SK-N-SH (cell line): Measurements from ENCODE around the gene SLX4IP. TPM values are rescaled to one million over a fixed set of nuclear protein-coding genes. Genes with fewer than 3 reads are reported as not detected.

Experiments used
- CTCF ChIA-PET: fragments of 300-600, 350-600 bp; formaldehyde crosslinking; extraction: SDS; loops from one replicate; lab custom pipeline; 2021; lab: Yijun Ruan, JAX
- POLR2A ChIA-PET: fragments of 350-600 bp; sonication (Branson Sonifier 250); formaldehyde crosslinking; extraction: SDS; loops from one replicate; lab custom pipeline; 2020; ENCODE audit warnings: antibody characterized with exemption, inconsistent platforms; lab: Yijun Ruan, JAX
- DNase-seq: peaks from one replicate; pipeline ENCODE4 v3.0.0; 2012
- H2AFZ ChIP-seq: fragments of 200-600 bp; sonication (generic); 2 replicates; pipeline ENCODE4 v1.8.1; 2016; ENCODE audit warnings: antibody characterized with exemption, mild to moderate bottlenecking, low read depth
- H3F3A ChIP-seq: fragments of 200-600 bp; sonication (generic); replicated peaks from 2 replicates; pipeline ENCODE3; 2016; ENCODE audit warnings: antibody characterized with exemption, mild to moderate bottlenecking; ENCODE audit not compliant: insufficient read depth
- H3K27ac ChIP-seq, 2 experiments: fragments of 200-500 bp in 1 of 2; fragments of 200-600 bp in 1 of 2; sonication (Bioruptor generic) in 1 of 2; sonication (generic), shearing (Covaris generic) in 1 of 2; 2 replicates each; pipeline versions ENCODE4 v1.5.1 to v1.6.1; 2014 to 2016; ENCODE audit warnings: low read depth in 2 of 2, inconsistent platforms in 1 of 2, low read length in 1 of 2, mild to moderate bottlenecking in 1 of 2, mixed read lengths in 1 of 2
- H3K27me3 ChIP-seq: fragments of 200-600 bp; sonication (generic), shearing (Covaris generic); 2 replicates; pipeline ENCODE4 v1.6.1; 2016; ENCODE audit warnings: mixed run types; ENCODE audit not compliant: insufficient read depth
- H3K36me3 ChIP-seq, 2 experiments: fragments of 200-500 bp in 1 of 2; fragments of 200-600 bp in 1 of 2; sonication (Bioruptor generic) in 1 of 2; sonication (generic) in 1 of 2; replicated peaks in 1 of 2; 2 replicates each; pipeline versions ENCODE3 to v1.5.1; 2014 to 2016; ENCODE audit warnings: low read length in 1 of 2, mild to moderate bottlenecking in 1 of 2; ENCODE audit not compliant: insufficient read depth in 2 of 2, control insufficient read depth in 1 of 2
- H3K4me1 ChIP-seq, 2 experiments: fragments of 200-500 bp in 1 of 2; fragments of 200-600 bp in 1 of 2; sonication (Bioruptor generic) in 1 of 2; sonication (generic), shearing (Covaris generic) in 1 of 2; 2 replicates each; pipeline versions ENCODE4 v1.5.1 to v1.6.1; 2014 to 2016; ENCODE audit warnings: low read depth in 1 of 2, low read length in 1 of 2, mixed run types in 1 of 2; ENCODE audit not compliant: insufficient read depth in 2 of 2, control insufficient read depth in 1 of 2
- H3K4me2 ChIP-seq: fragments of 200-600 bp; sonication (generic), shearing (Covaris generic); 2 replicates; pipeline ENCODE4 v1.6.1; 2017; ENCODE audit warnings: mixed run types
- H3K4me3 ChIP-seq, 2 experiments: fragments of 200-500 bp in 1 of 2; fragments of 200-600 bp in 1 of 2; sonication (Bioruptor generic) in 1 of 2; sonication (generic), shearing (Covaris generic) in 1 of 2; 2 replicates each; pipeline versions ENCODE4 v1.5.1 to v1.8.1; 2014 to 2016; ENCODE audit warnings: low read depth in 2 of 2, inconsistent platforms in 1 of 2, low read length in 1 of 2, mild to moderate bottlenecking in 1 of 2, mixed read lengths in 1 of 2, moderate library complexity in 1 of 2
- H3K79me2 ChIP-seq: fragments of 200-600 bp; sonication (generic); 2 replicates; pipeline ENCODE4 v1.8.1; 2017; ENCODE audit warnings: mild to moderate bottlenecking; ENCODE audit not compliant: insufficient read depth
- H3K9ac ChIP-seq: fragments of 200-600 bp; sonication (generic); 2 replicates; pipeline ENCODE4 v1.6.1; 2017; ENCODE audit warnings: mixed run types
- H3K9me2 ChIP-seq: fragments of 200-600 bp; sonication (generic); 2 replicates; pipeline ENCODE4 v1.6.1; 2017; ENCODE audit warnings: mixed run types
- H3K9me3 ChIP-seq: fragments of 200-600 bp; sonication (generic); 2 replicates; pipeline ENCODE4 v1.6.1; 2017; ENCODE audit warnings: mixed run types, mild to moderate bottlenecking, moderate library complexity
- H4K20me1 ChIP-seq: fragments of 200-600 bp; sonication (generic); 2 replicates; pipeline ENCODE4 v1.6.1; 2017; ENCODE audit warnings: mild to moderate bottlenecking, mixed run types; ENCODE audit not compliant: insufficient read depth
- CHD2 ChIP-seq: fragments of 150-350 bp; IDR thresholded peaks from 2 replicates; pipeline ENCODE4 v1.6.1; 2018; ENCODE audit warnings: low read length; ENCODE audit not compliant: partially characterized antibody
- ELF1 ChIP-seq: IDR thresholded peaks from 2 replicates; pipeline ENCODE4 v1.4.0; 2012
- EP300 ChIP-seq, 2 experiments: IDR thresholded peaks; 2 replicates each; pipeline versions ENCODE4 v1.4.0 to v1.6.1; 2012; ENCODE audit warnings: borderline replicate concordance in 1 of 2, low read depth in 1 of 2, low read length in 1 of 2
- GATA2 ChIP-seq: sonication (generic); formaldehyde crosslinking; IDR thresholded peaks from 2 replicates; pipeline ENCODE4 v1.5.0; 2020; ENCODE audit warnings: mild to moderate bottlenecking, missing genetic modification reagents
- IRF3 ChIP-seq: fragments of 150-350 bp; IDR thresholded peaks from 2 replicates; pipeline ENCODE4 v1.6.1; 2016; ENCODE audit warnings: mild to moderate bottlenecking, low read depth, low read length
- MEF2A ChIP-seq: IDR thresholded peaks from 2 replicates; pipeline ENCODE4 v1.4.0; 2012; ENCODE audit warnings: low read depth, borderline replicate concordance
- MXI1 ChIP-seq: IDR thresholded peaks from 2 replicates; pipeline ENCODE4 v1.6.1; 2012; ENCODE audit warnings: mild to moderate bottlenecking, low read depth, low read length, improper control_type of control experiment
- POLR2AphosphoS5 ChIP-seq: IDR thresholded peaks from 2 replicates; pipeline ENCODE4 v1.6.1; 2012; ENCODE audit warnings: low read depth, low read length
- RCOR1 ChIP-seq: fragments of 150-350 bp; IDR thresholded peaks from 2 replicates; pipeline ENCODE4 v1.6.1; 2017; ENCODE audit warnings: antibody characterized with exemption, low read length
- RXRA ChIP-seq: IDR thresholded peaks from 2 replicates; pipeline ENCODE4 v1.4.0; 2012; ENCODE audit warnings: low read depth, mild to moderate bottlenecking, borderline replicate concordance
- SIN3A ChIP-seq: IDR thresholded peaks from 2 replicates; pipeline ENCODE4 v1.6.1; 2012; ENCODE audit warnings: low read depth, mild to moderate bottlenecking, low read length, moderate library complexity, borderline replicate concordance
- TCF12 ChIP-seq: IDR thresholded peaks from 2 replicates; pipeline ENCODE4 v1.4.0; 2012
- YY1 ChIP-seq: IDR thresholded peaks from 2 replicates; pipeline ENCODE4 v1.4.0; 2012; ENCODE audit warnings: low read depth, mild to moderate bottlenecking
- WGBS: methylation state at CpG from one replicate; pipeline ENCODE4 v1.1.6; 2017; ENCODE audit warnings: low lambda C conversion rate; 5-methylcytosine and 5-hydroxymethylcytosine counted together
- polyA plus RNA-seq, 3 experiments: library from polyadenylated mRNA; depleted of rRNA; stranded (reverse); fragments of >200 nt; gene quantifications; 2 replicates each; pipeline ENCODE4 v1.2.3, GENCODE V29; 2012
- TF ChIP-seq, protein P1 (sequence below): IDR thresholded peaks from 2 replicates; pipeline ENCODE4 v1.6.1; 2012; ENCODE audit warnings: mild to moderate bottlenecking, low read depth, low read length, moderate library complexity
- TF ChIP-seq, protein P2 (sequence below): IDR thresholded peaks from 2 replicates; pipeline ENCODE4 v1.4.0; 2012; ENCODE audit warnings: low read depth, borderline replicate concordance
- TF ChIP-seq, protein P3 (sequence below): IDR thresholded peaks from 2 replicates; pipeline ENCODE4 v1.4.0; 2012; ENCODE audit warnings: low read depth, borderline replicate concordance

SLX4IP gene
- polyA plus RNA-seq, 1 of the 3 experiments (the other 2 are of a cell fraction): 1.3 TPM

GRCh38 chr20:10670501-10671220 is 235.6 kb downstream of the SLX4IP start:
- no peak for DNase-seq
- Histone ChIP-seq H3K4me3 (peak overlapping the region in 1 of 2 experiments; percentile 89; a peak in 3 of 4 replicates), H3F3A (peaks cover 6% of the 10 kb centered on the region), H3K79me2 (peaks cover 81% of the 10 kb centered on the region), H4K20me1 (peaks cover 49% of the 10 kb centered on the region), H3K9me2 (no peaks in the 10 kb centered on the region), H3K4me1 (peaks cover 19 to 36% of the 10 kb centered on the region in 2 experiments; a peak in 3 of 4 replicates), H3K27me3 (no peaks in the 10 kb centered on the region), H3K9ac (peak overlapping the region; percentile 96; the same call in 1 of the 2 replicates), H3K4me2 (peak overlapping the region; percentile 80), H3K27ac (peak overlapping the region in 1 of 2 experiments; percentile 98; a peak in 2 of 4 replicates), H3K36me3 (peaks cover 5 to 40% of the 10 kb centered on the region in 2 experiments), H3K9me3 (no peaks in the 10 kb centered on the region), H2AFZ (no peak overlapping the region)
- WGBS: 79% methylated on average over 18 of the region's 18 CpGs
- no peak for TF ChIP-seq RXRA
- TF ChIP-seq GATA2 (CRISPR knock-in tag): no peak
- TF ChIP-seq CHD2: no peak
- no peak for TF ChIP-seq EP300 (IDR thresholded peaks at IDR 0.05; ENCODE audit: borderline replicate concordance in 1 of 2, low read depth in 1 of 2, low read length in 1 of 2)
- no peak for TF ChIP-seq MXI1
- POLR2A ChIA-PET: no interaction called here
- CTCF ChIA-PET: interaction anchor here (0.8 to 1.8 kb wide), 4 partner anchors 12 to 118 kb away, joined by 3 to 9 read pairs (median 4); no protein-coding TSS in a partner anchor

GRCh38 chr20:10671221-10671918 is 236.3 kb downstream of the SLX4IP start:
- H4K20me1 ChIP-seq: peaks cover 42% of the 10 kb centered on the region
- H3K27ac ChIP-seq: peak overlapping the region in 1 of 2 experiments; percentile 98; a peak in 2 of 4 replicates
- peak overlapping the region; percentile 96 for H3K9ac ChIP-seq
- 7% methylated on average over 13 of the region's 13 CpGs for WGBS
- H3K4me1 ChIP-seq: peaks cover 19 to 30% of the 10 kb centered on the region in 2 experiments; a peak in 3 of 4 replicates
- H3K36me3 ChIP-seq: peaks cover 5 to 39% of the 10 kb centered on the region in 2 experiments
- H3K4me3 ChIP-seq: peak overlapping the region; percentile 68 to 89
- H3K4me2 ChIP-seq: peak overlapping the region; percentile 80
- POLR2A ChIA-PET: no interaction called here
- H2AFZ ChIP-seq: no peak overlapping the region
- CTCF ChIA-PET: interaction anchor here (0.8 to 1.8 kb wide), 7 partner anchors 8 to 875 kb away, joined by 3 to 9 read pairs (median 3); no protein-coding TSS in a partner anchor
- DNase-seq: peak; percentile 71
- no peaks in the 10 kb centered on the region for H3K9me2 ChIP-seq
- H3F3A ChIP-seq: peaks cover 6% of the 10 kb centered on the region
- no peaks in the 10 kb centered on the region for H3K9me3 ChIP-seq
- H3K27me3 ChIP-seq: no peaks in the 10 kb centered on the region
- H3K79me2 ChIP-seq: peaks cover 74% of the 10 kb centered on the region
- TF ChIP-seq YY1 (no peak), GATA2 (CRISPR knock-in tag) (no peak), ELF1 (no peak), MEF2A (no peak), RCOR1 (no peak), CHD2 (no peak), EP300 (IDR thresholded peaks at IDR 0.05; ENCODE audit: borderline replicate concordance in 1 of 2, low read depth in 1 of 2, low read length in 1 of 2) (no peak), TCF12 (peak; percentile 66), POLR2AphosphoS5 (no peak; the same call in 1 of the 2 replicates), SIN3A (peak; percentile 73), IRF3 (no peak)
- TF ChIP-seq, protein P1, sequence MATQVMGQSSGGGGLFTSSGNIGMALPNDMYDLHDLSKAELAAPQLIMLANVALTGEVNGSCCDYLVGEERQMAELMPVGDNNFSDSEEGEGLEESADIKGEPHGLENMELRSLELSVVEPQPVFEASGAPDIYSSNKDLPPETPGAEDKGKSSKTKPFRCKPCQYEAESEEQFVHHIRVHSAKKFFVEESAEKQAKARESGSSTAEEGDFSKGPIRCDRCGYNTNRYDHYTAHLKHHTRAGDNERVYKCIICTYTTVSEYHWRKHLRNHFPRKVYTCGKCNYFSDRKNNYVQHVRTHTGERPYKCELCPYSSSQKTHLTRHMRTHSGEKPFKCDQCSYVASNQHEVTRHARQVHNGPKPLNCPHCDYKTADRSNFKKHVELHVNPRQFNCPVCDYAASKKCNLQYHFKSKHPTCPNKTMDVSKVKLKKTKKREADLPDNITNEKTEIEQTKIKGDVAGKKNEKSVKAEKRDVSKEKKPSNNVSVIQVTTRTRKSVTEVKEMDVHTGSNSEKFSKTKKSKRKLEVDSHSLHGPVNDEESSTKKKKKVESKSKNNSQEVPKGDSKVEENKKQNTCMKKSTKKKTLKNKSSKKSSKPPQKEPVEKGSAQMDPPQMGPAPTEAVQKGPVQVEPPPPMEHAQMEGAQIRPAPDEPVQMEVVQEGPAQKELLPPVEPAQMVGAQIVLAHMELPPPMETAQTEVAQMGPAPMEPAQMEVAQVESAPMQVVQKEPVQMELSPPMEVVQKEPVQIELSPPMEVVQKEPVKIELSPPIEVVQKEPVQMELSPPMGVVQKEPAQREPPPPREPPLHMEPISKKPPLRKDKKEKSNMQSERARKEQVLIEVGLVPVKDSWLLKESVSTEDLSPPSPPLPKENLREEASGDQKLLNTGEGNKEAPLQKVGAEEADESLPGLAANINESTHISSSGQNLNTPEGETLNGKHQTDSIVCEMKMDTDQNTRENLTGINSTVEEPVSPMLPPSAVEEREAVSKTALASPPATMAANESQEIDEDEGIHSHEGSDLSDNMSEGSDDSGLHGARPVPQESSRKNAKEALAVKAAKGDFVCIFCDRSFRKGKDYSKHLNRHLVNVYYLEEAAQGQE: 0 out of 2 replicates have a peak, but pooled peaks have one; percentile 20
- TF ChIP-seq, protein P2, sequence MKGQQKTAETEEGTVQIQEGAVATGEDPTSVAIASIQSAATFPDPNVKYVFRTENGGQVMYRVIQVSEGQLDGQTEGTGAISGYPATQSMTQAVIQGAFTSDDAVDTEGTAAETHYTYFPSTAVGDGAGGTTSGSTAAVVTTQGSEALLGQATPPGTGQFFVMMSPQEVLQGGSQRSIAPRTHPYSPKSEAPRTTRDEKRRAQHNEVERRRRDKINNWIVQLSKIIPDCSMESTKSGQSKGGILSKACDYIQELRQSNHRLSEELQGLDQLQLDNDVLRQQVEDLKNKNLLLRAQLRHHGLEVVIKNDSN: peak; percentile 78; the same call in 1 of the 2 replicates
- TF ChIP-seq, protein P3, sequence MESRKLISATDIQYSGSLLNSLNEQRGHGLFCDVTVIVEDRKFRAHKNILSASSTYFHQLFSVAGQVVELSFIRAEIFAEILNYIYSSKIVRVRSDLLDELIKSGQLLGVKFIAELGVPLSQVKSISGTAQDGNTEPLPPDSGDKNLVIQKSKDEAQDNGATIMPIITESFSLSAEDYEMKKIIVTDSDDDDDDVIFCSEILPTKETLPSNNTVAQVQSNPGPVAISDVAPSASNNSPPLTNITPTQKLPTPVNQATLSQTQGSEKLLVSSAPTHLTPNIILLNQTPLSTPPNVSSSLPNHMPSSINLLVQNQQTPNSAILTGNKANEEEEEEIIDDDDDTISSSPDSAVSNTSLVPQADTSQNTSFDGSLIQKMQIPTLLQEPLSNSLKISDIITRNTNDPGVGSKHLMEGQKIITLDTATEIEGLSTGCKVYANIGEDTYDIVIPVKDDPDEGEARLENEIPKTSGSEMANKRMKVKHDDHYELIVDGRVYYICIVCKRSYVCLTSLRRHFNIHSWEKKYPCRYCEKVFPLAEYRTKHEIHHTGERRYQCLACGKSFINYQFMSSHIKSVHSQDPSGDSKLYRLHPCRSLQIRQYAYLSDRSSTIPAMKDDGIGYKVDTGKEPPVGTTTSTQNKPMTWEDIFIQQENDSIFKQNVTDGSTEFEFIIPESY: no peak
